RWPE1 (cell line): ENCODE data around the gene RDM1.

Experiments used
- CTCF ChIA-PET: fragments of 350-600 bp; sonication (Branson Sonifier 250); formaldehyde crosslinking; extraction: SDS; loops from one replicate; lab custom pipeline; 2021; lab: Yijun Ruan, JAX
- POLR2A ChIA-PET: fragments of 400-600 bp; formaldehyde crosslinking; extraction: SDS; loops from one replicate; lab custom pipeline; 2020; ENCODE audit warnings: antibody characterized with exemption; ENCODE audit not compliant: low non-redundant PET; lab: Yijun Ruan, JAX
- DNase-seq: peaks from one replicate; pipeline ENCODE4 v3.0.0; 2012; ENCODE audit warnings: low spot score
- H3K27ac ChIP-seq: fragments of 450-650 bp; 2 replicates; pipeline ENCODE4 v1.5.1; 2017
- CTCF ChIP-seq: fragments of 450-650 bp; conservative IDR thresholded peaks from 2 replicates; pipeline ENCODE4 v1.5.1; 2017; ENCODE audit warnings: low read depth, mild to moderate bottlenecking

The RDM1 gene

GRCh38 chr17:35953720-35954119 lies 23.1 kb upstream of the RDM1 start:
- no peak for DNase-seq
- no peak overlapping the region for H3K27ac ChIP-seq
- ChIA-PET CTCF (no interaction called here), POLR2A (no interaction called here)
- no peak for TF ChIP-seq CTCF

GRCh38 chr17:35949401-35949800 lies 18.8 kb upstream of the RDM1 start:
- DNase-seq: no peak
- POLR2A ChIA-PET: no interaction called here
- H3K27ac ChIP-seq: no peak overlapping the region
- CTCF ChIA-PET: no interaction called here
- no peak for TF ChIP-seq CTCF

GRCh38 chr17:35948092-35948491 lies 17.5 kb upstream of the RDM1 start:
- DNase-seq: no peak
- no peak for TF ChIP-seq CTCF
- ChIA-PET POLR2A (no interaction called here), CTCF (interaction anchor here (0.6 to 0.8 kb wide), 4 partner anchors 17 to 547 kb away, joined by 3 to 7 read pairs (median 5); no protein-coding TSS in a partner anchor)
- no peak overlapping the region for H3K27ac ChIP-seq

- DNase-seq: peak; percentile 36
- CTCF ChIA-PET: interaction anchor here (0.6 to 0.8 kb wide), 3 partner anchors 16 to 237 kb away, joined by 3 to 7 read pairs (median 3); no protein-coding TSS in a partner anchor
- TF ChIP-seq CTCF: peak; percentile 97
- H3K27ac ChIP-seq: no peak overlapping the region
- POLR2A ChIA-PET: no interaction called here
Observed at GRCh38 chr17:35947156-35947585, 16.6 kb upstream of the RDM1 start.

GRCh38 chr17:35944151-35944550 lies 13.6 kb upstream of the RDM1 start:
- DNase-seq: no peak
- CTCF ChIA-PET: interaction anchor here (0.6 kb wide), 1 partner anchor 113 kb away, joined by 3 read pairs; no protein-coding TSS in a partner anchor
- no peak for TF ChIP-seq CTCF
- no peak overlapping the region for H3K27ac ChIP-seq
- POLR2A ChIA-PET: no interaction called here

GRCh38 chr17:35943537-35943936 lies 13.0 kb upstream of the RDM1 start, which contains the start of gene LYZL6:
Gene LYZL6, minus strand, starts transcription at chr17:35943713. Its CDS starts 4,357 bp downstream, at chr17:35939356.
- TF ChIP-seq CTCF: no peak
- CTCF ChIA-PET: interaction anchor here (0.6 kb wide), 1 partner anchor 16 kb away, joined by 5 read pairs; no protein-coding TSS in a partner anchor
- DNase-seq: no peak
- no peak within 1 kb of the TSS for H3K27ac ChIP-seq
- POLR2A ChIA-PET: no interaction called here
